ENCODE results near the gene OSBPL1A.

Gene OSBPL1A

GRCh38 chr18:24341361-24341760, 56.3 kb downstream of the OSBPL1A start:
- DNase-seq (ENCODE audit: low spot score), result no peak

GRCh38 chr18:24333084-24333483, 64.5 kb downstream of the OSBPL1A start:
- no peak for DNase-seq (ENCODE audit: low spot score)

- DNase-seq (ENCODE audit: low spot score), result no peak
Measured at GRCh38 chr18:24326211-24326610, 71.4 kb downstream of the OSBPL1A start.

DNA sequence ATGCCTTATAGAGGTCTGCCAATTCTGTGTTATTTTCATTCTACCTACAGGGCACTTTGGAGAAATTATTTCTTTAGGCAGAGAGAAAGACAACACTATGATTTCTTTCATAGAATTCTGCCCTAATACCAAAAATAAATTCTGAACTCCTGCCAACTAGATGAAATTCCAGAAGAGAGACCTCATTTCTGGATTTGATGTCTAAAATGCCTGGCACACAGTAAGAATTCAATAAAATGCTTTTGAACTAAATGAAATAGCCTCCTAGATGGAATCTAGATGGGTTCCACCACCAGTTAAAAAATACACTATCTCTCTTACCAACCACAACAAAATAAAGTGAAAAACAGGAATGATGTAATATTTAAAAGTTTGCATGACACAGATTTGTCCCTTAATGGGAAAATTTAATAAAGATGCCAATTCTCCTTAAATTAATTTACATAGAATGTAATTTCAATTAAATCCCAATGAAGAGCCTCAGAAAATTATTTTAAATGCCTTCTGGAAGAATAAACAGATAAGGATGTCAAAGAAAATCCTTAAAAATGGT, 75.0 kb downstream of the OSBPL1A start:
- DNase-seq (ENCODE audit: low spot score), result no peak

- no peak for DNase-seq (ENCODE audit: low spot score)
Measured at GRCh38 chr18:24321071-24321470, 76.6 kb downstream of the OSBPL1A start.

GRCh38 chr18:24319757-24320156, 77.9 kb downstream of the OSBPL1A start:
- DNase-seq (ENCODE audit: low spot score), result no peak

DNA sequence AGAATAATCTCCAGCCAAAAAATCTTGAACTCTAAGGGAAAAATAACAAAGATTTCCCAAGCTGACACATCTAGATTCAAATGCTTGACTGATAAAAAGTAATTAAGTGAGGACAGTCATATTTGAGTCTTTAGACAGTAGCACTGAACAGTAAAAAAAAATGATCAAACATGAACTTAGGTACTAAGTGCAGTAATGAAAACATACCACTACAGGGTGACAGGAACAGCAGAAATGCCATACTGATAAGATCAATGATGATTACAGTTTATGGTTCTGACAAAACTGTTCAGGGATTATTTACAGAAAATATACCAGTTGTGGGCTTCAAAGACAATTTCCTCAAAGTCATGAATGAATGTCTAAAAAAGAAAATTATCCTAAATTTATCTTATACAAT, 80.3 kb downstream of the OSBPL1A start:
- DNase-seq (ENCODE audit: low spot score), result no peak

DNA sequence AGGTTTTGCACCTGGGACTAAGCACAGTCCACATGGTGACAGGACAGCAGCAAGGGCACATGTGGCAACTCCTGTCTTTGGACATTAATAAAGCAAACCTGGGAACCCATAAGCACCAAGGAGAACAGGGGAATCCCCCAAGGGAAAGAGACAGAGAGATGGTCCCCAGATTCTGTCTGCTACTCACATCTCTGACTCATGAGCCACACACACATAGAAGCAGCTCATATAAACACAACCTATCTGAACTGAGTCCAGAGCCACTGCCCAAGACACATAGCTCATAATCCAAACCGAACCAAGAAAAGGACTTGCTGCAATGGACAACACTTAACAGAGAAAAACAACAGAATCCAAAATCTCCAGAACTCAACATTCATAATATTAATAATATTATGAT, 82.5 kb downstream of the OSBPL1A start:
- no peak for DNase-seq (ENCODE audit: low spot score)

GRCh38 chr18:24306201-24306600, 91.4 kb downstream of the OSBPL1A start:
- DNase-seq (ENCODE audit: low spot score), result no peak

DNA sequence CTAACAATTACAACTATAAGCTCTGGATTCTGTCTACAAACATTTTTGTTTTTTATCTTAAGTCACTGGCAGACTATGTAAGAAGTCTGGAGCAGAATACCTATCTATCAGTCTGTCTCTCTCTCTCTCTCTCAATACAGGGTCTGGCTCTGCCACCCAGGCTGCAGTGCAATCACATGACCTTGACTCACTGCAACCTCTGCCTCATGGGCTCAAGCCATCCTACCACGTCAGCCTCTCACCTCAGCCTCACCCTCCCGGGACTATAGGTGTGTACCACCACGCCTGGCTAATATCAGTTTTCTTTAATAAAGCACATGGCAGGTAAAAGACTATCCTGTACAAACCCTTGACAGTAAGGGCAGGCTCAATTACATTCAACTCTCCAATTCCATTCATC, 96.9 kb downstream of the OSBPL1A start:
- DNase-seq (ENCODE audit: low spot score), result no peak

GRCh38 chr18:24296276-24296675, 101.3 kb downstream of the OSBPL1A start:
- no peak for DNase-seq (ENCODE audit: low spot score)

DNA sequence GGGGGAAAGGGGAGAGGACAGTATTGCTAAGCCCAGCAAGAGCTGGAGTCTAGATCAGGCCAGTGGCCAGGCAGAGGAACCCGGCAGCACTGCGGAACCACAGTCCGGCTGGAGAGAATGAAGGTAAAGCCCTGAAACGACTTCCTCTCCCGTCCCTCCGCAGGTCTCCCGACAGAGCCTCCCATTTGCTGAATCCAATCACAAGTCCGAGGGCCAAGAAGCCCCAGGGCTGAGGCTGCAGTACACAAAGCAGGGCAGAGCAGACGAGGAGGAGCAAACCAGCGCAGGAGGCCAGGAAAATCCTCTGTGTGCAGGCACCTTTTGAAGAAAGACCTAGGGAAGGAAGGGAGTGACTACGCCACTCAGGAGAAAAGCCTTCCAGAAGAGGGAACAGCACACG, 104.4 kb downstream of the OSBPL1A start:
- DNase-seq (ENCODE audit: low spot score), result no peak

DNA sequence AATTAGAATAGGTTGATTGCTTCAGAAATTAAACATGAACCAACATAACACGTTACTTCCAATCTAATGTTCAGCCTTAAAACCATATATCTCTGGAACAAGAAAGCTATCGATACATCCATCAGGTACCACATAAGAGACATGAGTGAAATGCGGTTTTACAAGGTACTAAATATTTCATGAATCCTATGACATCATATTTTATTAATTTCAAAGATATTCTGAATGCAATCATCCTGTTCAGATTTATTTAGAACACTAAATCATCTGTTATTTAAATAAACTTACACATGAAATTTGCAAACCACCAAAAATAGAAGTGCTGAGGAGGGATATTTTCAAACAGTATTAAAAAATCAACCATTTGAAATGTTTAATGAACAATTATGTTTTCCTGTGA, 119.0 kb downstream of the OSBPL1A start:
- DNase-seq (ENCODE audit: low spot score), result no peak

DNA sequence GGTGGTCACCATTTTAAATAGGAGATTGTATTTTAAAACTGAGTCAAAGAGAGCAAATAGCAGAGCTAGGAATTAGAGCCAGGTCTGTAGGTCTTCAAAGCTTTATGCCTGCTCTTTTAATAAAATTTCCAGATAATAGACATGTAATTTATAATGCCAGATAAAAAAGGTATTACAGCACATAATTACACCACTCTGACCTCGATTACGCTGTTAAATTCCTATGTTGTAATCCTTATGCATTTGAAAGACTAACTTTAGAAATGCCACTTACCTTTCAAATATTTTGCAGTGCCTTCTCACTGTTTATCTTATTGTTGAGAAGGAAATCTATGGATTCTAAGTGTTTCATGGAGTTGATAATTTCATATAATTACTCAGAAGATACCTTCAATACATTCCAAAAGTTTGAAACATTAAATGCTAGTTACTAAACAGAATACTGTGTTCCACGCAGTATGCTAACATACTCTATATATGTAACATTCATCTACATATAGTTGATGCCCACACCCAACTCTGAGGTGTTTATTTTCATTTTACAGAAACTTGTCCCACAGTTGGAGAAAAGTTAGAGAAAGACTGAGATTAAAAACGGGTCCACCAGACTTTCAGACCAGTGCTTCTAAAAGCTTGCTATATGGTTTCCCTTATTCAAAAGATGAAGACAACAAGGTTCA, 120.0 kb downstream of the OSBPL1A start:
- no peak for DNase-seq (ENCODE audit: low spot score)

DNA sequence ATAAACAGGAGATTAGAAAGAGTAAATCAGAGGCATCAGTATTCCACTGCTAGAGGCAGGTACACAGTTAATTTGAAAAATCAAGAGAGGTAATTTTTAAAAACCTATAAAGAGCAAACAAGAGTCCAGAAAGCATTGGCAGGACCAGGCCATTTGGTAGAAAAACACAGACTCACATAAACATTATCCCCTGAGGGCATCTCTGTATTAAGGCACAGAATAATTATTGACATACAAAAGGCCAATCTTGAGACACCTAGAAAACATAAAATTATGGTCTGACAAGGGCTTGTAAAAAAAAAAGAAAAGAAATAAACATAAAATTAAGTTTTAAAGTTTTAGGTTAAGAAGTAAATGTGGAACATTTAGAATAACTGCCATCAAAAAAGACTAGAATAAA, 120.6 kb downstream of the OSBPL1A start:
- no peak for DNase-seq (ENCODE audit: low spot score)

DNA sequence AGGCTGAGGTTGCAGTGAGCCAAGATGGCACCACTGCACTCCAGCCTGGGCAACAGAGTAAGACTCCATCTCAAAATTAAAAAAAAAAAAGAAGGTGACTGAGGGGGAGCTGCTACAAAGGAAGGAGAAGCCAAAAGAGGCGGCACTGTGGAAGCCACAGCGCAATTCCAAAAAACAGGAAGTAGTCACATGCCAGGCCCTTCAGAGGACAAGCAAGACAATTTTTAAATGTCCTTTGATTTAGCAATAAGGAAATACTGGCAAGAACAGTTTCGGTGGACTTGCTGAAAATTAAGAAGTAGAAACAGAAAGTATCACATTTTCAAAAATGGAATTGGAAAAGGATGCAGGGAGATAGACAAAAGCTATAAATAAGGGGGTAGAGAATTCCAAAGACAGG, 122.8 kb downstream of the OSBPL1A start:
- DNase-seq (ENCODE audit: low spot score), result no peak

GRCh38 chr18:24273596-24273995, 124.0 kb downstream of the OSBPL1A start:
- no peak for DNase-seq (ENCODE audit: low spot score)

DNA sequence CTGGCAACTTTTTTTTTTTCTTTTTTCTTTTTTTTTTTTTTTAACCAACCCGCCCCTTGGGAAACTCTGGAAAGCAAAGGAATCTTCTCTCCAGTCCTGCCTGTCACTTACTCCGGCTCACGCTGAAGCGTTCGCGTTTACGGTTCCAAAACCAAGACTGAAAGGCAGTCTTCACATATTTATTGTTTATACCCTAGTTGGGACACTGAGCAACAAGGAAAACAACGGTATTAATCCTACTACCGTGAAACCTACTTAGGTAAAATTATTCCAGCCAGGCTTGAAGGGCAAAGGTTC, 125.4 kb downstream of the OSBPL1A start:
- no peak for DNase-seq (ENCODE audit: low spot score)

- peak; percentile 71 for DNase-seq (ENCODE audit: low spot score)
Measured at GRCh38 chr18:24271381-24272228, 126.0 kb downstream of the OSBPL1A start.

- DNase-seq (ENCODE audit: low spot score), result peak; percentile 63
Measured at GRCh38 chr18:24270937-24271380, 126.7 kb downstream of the OSBPL1A start.

DNA sequence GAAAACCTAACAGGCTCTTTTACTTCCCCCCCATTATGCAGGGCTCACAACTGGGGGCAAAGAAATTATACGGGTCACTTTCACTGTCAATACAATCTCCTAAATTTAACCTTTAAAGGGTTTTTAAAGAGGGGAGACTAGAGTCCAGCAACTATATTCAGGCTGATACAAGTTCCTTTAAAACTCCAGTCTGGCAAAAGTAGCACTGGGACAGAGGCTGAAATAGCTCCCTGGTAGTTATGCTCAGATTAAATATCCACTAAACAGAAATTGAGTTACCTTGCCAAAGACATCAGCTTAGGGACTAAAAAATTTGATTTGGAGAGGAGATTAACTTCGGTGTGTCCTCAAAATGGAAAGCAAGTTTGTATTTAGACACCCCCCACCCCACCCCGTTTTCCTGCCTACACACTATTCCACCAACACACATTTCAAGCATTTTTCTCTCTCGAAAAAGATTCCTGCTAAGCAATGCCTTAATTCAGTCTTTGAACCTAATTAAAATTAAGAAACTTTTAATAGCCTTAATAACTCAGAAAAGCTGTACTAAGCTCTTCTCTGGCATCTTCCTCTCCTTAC, 127.2 kb downstream of the OSBPL1A start:
- no peak for DNase-seq (ENCODE audit: low spot score)

DNA sequence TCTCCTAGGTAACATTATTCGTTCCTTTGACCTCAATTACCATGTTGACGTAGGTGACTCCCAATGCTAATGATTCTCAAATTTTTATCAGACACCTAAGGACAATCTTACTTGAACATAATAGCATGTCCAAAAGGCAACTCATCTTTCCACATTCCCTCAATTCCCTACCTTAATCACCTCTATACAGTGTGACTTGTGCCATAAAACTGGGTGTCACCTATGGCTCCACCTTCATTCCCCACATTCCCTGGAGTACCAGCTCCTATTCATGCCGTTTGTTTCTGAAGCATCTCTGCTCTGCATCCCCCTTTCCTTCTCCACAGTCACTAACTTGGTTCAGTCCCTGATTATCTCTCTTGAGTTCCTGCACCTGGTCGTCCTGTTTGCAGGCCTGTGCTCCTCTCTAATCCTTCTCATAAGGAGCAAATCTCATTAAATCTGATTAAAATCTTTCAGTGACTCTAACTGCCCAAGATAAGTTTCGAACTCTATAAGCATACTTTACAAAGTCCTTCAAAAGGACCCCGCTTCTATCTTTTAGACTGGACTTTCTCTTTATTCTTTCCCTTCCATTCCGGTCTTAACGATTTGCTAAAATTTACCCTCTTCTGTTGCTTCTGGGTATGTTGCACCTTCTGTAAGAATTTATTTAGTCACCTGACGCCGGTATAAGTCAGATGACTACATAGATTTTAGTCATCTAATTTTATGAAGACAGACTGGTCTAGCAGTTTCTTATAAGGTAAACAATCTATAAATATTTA, 128.7 kb downstream of the OSBPL1A start:
- DNase-seq (ENCODE audit: low spot score), result no peak

All from cerebellar cortex (tissue), 1 donor.